HTERT RPE-1 (cell line): ENCODE data around the gene CORO6.

Experiments
- in situ Hi-C: fragments of 300-500 bp; cut with MboI; formaldehyde crosslinking; loops from 4 replicates; pipeline ENCODE4 v1.14.3; 2020; ENCODE audit warnings: low sequenced_read_pairs

CORO6 gene

DNA sequence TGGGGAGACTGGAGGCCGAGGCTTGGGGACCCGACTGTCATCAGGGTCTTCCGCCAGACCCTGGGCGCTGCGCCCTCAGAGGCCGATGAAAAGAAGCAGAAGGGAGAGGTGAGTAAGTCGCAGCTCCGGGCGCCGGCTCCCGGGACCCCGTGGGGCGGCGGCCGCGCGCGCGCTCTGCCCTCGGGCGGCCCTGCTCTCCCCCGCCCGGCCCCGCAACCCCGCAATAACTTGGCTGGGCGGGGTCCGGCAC is 55.5 kb downstream of the CORO6 start:
- in situ Hi-C loops: no loop called here

GRCh38 chr17:29566473-29567303 is 56.0 kb downstream of the CORO6 start, which contains the start of gene ABHD15:
ABHD15 (minus strand) TSS chr17:29567037; CDS start chr17:29566966, 71 bp downstream.
- in situ Hi-C loops: no loop called here

GRCh38 chr17:29565643-29566472 is 56.9 kb downstream of the CORO6 start:
- in situ Hi-C loops: no loop called here
